OCI-LY3 (cell line): ENCODE measurements around the gene ANGPTL7.

Source experiments
- H2AFZ ChIP-seq: fragments of 200-600, 300-600 bp; shearing (Covaris generic); 2 replicates; pipeline ENCODE4 v1.6.0; 2014; ENCODE audit warnings: antibody characterized with exemption, low read depth, low read length
- H3K27ac ChIP-seq: fragments of 200-600, 300-600 bp; sonication (generic); 2 replicates; pipeline ENCODE4 v1.5.1; 2014; ENCODE audit warnings: mild to moderate bottlenecking, low read length, moderate library complexity, mixed read lengths
- H3K27me3 ChIP-seq: fragments of 200-600, 300-600 bp; sonication (generic); 2 replicates; pipeline ENCODE4 v1.6.1; 2014; ENCODE audit warnings: low read depth, low read length, mixed read lengths
- H3K36me3 ChIP-seq: fragments of 200-600, 300-600 bp; sonication (generic); replicated peaks from 2 replicates; pipeline ENCODE3; 2014; ENCODE audit warnings: low read depth, low read length, mixed read lengths
- H3K4me1 ChIP-seq: fragments of 300-600, 200-600 bp; sonication (generic); 2 replicates; pipeline ENCODE4 v1.6.1; 2014; ENCODE audit warnings: low read length, mixed read lengths
- H3K4me2 ChIP-seq: fragments of 200-600, 300-600 bp; sonication (generic); 2 replicates; pipeline ENCODE4 v1.6.1; 2014; ENCODE audit warnings: low read length, mixed read lengths
- H3K4me3 ChIP-seq: fragments of 300-600, 200-600 bp; sonication (generic); 2 replicates; pipeline ENCODE4 v1.5.1; 2014; ENCODE audit warnings: antibody characterized with exemption, mild to moderate bottlenecking, low read length, moderate library complexity
- H3K79me2 ChIP-seq: fragments of 300-600, 200-600 bp; shearing (Covaris generic); 2 replicates; pipeline ENCODE4 v1.6.1; 2014; ENCODE audit warnings: mild to moderate bottlenecking, low read length, mixed read lengths
- H3K9ac ChIP-seq: fragments of 300-600, 200-600 bp; shearing (Covaris generic); 2 replicates; pipeline ENCODE4 v1.6.0; 2014; ENCODE audit warnings: mild to moderate bottlenecking, low read length, moderate library complexity
- H3K9me3 ChIP-seq: fragments of 200-600, 300-600 bp; shearing (Covaris generic); 2 replicates; pipeline ENCODE4 v1.6.1; 2014; ENCODE audit warnings: low read length, mixed read lengths; ENCODE audit not compliant: insufficient read depth
- H4K20me1 ChIP-seq: fragments of 200-600, 300-600 bp; sonication (generic); 2 replicates; pipeline ENCODE4 v1.6.1; 2016; ENCODE audit warnings: low read length, mixed read lengths; ENCODE audit not compliant: insufficient read depth
- EZH2phosphoT487 ChIP-seq: fragments of 200-600 bp; shearing (Covaris generic); IDR thresholded peaks from 2 replicates; pipeline ENCODE4 v1.6.1; 2018; ENCODE audit warnings: antibody characterized with exemption, mixed run types, low read depth
- TF ChIP-seq, protein P1 (sequence below): fragments of 200-600, 300-600 bp; sonication (generic); IDR thresholded peaks from 2 replicates; pipeline ENCODE4 v1.5.1; 2014; ENCODE audit warnings: antibody characterized with exemption, low read length, low read depth

The ANGPTL7 gene

DNA sequence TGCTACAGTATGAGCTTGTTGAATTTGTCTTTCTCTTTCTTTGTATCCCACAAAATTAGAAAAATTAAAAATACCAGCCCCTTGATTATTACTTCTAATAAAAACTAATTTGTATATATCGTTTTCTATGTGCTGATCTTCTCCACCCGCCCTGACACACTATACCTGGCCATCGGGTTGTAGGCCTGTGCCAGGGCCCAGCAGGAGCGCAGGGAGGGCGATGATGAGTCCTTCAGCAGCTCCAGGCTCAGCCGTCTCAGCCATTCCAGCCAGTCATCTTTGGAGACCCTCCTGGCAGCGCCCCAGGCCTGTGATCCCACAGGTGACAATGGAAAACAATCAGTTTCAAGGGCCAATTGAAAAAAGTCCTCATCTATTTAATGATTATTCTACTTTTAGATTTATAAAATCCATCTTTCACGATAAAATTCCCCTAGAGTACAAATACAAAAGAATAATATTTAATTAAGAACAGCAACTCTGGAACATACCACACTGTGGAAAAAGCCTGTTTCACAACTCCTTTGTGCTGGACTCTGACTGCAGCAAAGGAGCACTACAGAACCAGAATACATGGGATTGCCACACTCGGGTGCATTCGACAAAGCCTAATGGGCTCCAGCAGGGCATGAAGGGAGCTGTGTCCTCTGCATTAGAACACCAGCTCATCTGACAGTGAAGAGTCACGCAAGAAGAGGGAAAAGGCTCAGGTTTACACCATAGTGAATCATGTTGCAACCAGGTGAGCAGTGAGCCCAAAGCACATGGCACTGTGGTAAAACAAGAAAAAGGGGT, 15.4 kb downstream of the ANGPTL7 start:
- Histone ChIP-seq H3K9ac (no peak overlapping the region), H3K9me3 (no peaks in the 10 kb centered on the region), H3K4me1 (no peaks in the 10 kb centered on the region), H3K4me3 (no peak overlapping the region), H3K36me3 (peaks cover 14% of the 10 kb centered on the region), H4K20me1 (no peaks in the 10 kb centered on the region), H3K27me3 (no peaks in the 10 kb centered on the region), H3K27ac (no peak overlapping the region), H3K79me2 (no peaks in the 10 kb centered on the region), H2AFZ (no peak overlapping the region), H3K4me2 (no peak overlapping the region)
- TF ChIP-seq, protein P1, sequence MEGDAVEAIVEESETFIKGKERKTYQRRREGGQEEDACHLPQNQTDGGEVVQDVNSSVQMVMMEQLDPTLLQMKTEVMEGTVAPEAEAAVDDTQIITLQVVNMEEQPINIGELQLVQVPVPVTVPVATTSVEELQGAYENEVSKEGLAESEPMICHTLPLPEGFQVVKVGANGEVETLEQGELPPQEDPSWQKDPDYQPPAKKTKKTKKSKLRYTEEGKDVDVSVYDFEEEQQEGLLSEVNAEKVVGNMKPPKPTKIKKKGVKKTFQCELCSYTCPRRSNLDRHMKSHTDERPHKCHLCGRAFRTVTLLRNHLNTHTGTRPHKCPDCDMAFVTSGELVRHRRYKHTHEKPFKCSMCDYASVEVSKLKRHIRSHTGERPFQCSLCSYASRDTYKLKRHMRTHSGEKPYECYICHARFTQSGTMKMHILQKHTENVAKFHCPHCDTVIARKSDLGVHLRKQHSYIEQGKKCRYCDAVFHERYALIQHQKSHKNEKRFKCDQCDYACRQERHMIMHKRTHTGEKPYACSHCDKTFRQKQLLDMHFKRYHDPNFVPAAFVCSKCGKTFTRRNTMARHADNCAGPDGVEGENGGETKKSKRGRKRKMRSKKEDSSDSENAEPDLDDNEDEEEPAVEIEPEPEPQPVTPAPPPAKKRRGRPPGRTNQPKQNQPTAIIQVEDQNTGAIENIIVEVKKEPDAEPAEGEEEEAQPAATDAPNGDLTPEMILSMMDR: no peak
- TF ChIP-seq EZH2phosphoT487: no peak

DNA sequence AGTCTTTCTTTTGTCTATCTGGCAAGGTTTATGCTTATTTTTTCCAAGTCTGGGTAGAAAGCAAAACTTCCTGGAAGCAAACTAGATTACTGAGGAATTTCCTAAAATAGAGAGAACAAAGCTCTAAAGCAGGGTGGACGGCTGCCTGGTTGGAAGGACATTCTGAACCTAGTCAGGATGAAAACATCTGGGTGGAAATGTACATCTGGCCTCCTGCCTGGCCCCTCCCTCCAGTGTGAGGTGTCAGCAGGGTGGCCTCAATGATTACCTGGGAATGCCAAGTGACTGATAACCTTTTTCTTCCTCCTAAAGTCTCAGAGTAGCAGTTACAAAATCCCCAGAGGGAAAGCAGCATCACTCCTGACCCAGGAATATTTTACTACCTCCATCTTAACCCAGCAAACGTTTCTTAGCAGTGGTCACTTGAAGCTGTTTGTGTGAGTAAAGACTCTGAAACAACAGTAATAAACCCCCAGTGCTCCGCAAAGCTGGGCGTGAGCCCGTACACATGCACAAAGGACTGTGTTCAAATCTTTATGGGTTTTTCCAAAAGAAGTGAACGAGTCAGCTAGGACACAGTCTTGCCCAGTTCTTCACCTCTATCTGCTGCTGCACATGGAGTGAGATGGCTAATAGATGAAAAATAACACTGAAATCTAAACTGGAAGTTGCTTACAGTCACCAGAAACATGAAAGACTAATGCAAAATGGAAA, 18.9 kb downstream of the ANGPTL7 start:
- no peaks in the 10 kb centered on the region for H3K79me2 ChIP-seq
- TF ChIP-seq, protein P1: no peak
- TF ChIP-seq EZH2phosphoT487: no peak
- H3K36me3 ChIP-seq: peaks cover 21% of the 10 kb centered on the region
- H3K4me1 ChIP-seq: no peaks in the 10 kb centered on the region
- no peak overlapping the region for H3K27ac ChIP-seq
- no peak overlapping the region for H3K4me3 ChIP-seq
- no peak overlapping the region for H2AFZ ChIP-seq
- no peak overlapping the region for H3K4me2 ChIP-seq
- no peaks in the 10 kb centered on the region for H3K9me3 ChIP-seq
- no peak overlapping the region for H3K9ac ChIP-seq
- no peaks in the 10 kb centered on the region for H4K20me1 ChIP-seq
- H3K27me3 ChIP-seq: no peaks in the 10 kb centered on the region

DNA sequence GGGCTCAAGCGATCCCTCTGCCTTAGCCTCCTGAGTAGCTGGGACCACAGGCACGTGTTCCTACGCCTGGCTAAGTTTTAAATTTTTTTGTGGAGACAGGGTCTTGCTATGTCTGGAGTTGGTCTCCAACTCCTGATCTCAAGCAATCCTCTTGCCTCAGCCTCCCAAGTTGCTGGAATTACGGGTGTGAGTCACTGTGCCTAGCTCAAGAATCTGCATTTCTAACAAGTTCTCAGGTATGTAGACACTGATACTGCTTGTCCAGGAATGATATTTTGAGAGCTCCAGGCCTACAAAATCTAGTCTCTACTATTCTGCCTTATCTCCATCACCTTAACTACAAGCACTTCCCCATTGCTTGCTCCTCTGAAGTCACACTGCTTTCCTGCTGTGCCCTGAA, 22.3 kb downstream of the ANGPTL7 start:
- Histone ChIP-seq H3K4me1 (no peaks in the 10 kb centered on the region), H4K20me1 (no peaks in the 10 kb centered on the region), H3K27ac (no peak overlapping the region), H3K9ac (no peak overlapping the region), H2AFZ (no peak overlapping the region), H3K9me3 (no peaks in the 10 kb centered on the region), H3K4me3 (no peak overlapping the region), H3K27me3 (no peaks in the 10 kb centered on the region), H3K36me3 (peaks cover 16% of the 10 kb centered on the region), H3K79me2 (no peaks in the 10 kb centered on the region), H3K4me2 (no peak overlapping the region)
- no peak for TF ChIP-seq EZH2phosphoT487
- TF ChIP-seq, protein P1: no peak

DNA sequence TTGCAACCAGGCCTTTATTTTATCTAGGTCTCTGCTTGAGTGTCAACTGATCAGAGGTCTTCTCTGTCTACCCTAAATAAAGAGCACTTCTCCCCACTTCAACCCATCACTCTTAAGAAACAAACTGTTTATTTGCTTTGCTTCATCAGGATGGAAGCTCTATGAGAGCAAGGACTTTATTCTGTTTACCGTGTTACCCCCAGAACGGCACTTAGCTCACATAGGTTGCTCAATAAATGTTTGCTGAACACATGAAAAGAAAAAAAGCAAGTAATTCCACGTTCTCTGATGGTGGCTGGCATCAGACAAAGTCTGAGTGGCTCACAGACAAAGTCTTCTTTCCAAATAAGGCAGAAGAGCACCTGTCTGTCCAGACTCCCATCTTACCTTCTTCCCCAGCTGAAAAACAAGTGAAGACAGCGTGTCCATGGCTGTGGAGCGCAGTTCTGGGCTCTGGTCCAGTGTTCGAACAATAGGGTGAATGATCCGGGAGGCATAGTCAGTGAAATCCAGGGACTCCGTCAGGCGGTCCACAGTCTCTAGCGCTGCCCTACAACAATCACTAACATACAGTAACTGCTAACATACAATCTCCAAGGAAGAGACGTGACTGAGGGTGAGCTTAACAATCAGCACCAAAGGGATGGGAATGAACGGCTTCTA, 22.9 kb downstream of the ANGPTL7 start:
- no peaks in the 10 kb centered on the region for H4K20me1 ChIP-seq
- no peaks in the 10 kb centered on the region for H3K9me3 ChIP-seq
- H2AFZ ChIP-seq: no peak overlapping the region
- H3K79me2 ChIP-seq: no peaks in the 10 kb centered on the region
- no peaks in the 10 kb centered on the region for H3K4me1 ChIP-seq
- no peak overlapping the region for H3K4me2 ChIP-seq
- TF ChIP-seq, protein P1: no peak
- TF ChIP-seq EZH2phosphoT487: no peak
- H3K27ac ChIP-seq: no peak overlapping the region
- peaks cover 19% of the 10 kb centered on the region for H3K36me3 ChIP-seq
- no peaks in the 10 kb centered on the region for H3K27me3 ChIP-seq
- H3K9ac ChIP-seq: no peak overlapping the region
- no peak overlapping the region for H3K4me3 ChIP-seq
